KG1 (cell line): ENCODE measurements around the gene SDK1.
"Not testable (repeated sequence)": the region's sequence is repeated elsewhere in the genome, so short reads cannot be mapped to it uniquely, and the experiment has no call there.

Source experiments
- DNase-seq: peaks from one replicate; lab custom pipeline; 2025; lab: John Stamatoyannopoulos, UW

The SDK1 gene

GRCh38 chr7:3955751-3956696 lies 655.0 kb downstream of the SDK1 start:
- no peak for DNase-seq

- DNase-seq = no peak
Observed at GRCh38 chr7:3956949-3957348, 655.9 kb downstream of the SDK1 start.

GRCh38 chr7:3957472-3958108 lies 656.5 kb downstream of the SDK1 start:
- no peak for DNase-seq

GRCh38 chr7:3958109-3958483 lies 657.0 kb downstream of the SDK1 start:
- no peak for DNase-seq

- DNase-seq = no peak
Observed at GRCh38 chr7:3959364-3959763, 658.3 kb downstream of the SDK1 start.

GRCh38 chr7:3960050-3960763 lies 659.2 kb downstream of the SDK1 start:
- no peak for DNase-seq

GRCh38 chr7:3960942-3961341 lies 659.9 kb downstream of the SDK1 start:
- no peak for DNase-seq

- DNase-seq = no peak
Observed at GRCh38 chr7:3961857-3962503, 660.9 kb downstream of the SDK1 start.

GRCh38 chr7:3963768-3964167 lies 662.7 kb downstream of the SDK1 start:
- not testable (repeated sequence) for DNase-seq

GRCh38 chr7:3964980-3965606 lies 664.0 kb downstream of the SDK1 start:
- no peak for DNase-seq

- DNase-seq = no peak
Observed at GRCh38 chr7:3965794-3966395, 664.8 kb downstream of the SDK1 start.

GRCh38 chr7:3968234-3968633 lies 667.2 kb downstream of the SDK1 start:
- DNase-seq = no peak

- no peak for DNase-seq
Observed at GRCh38 chr7:3969286-3969685, 668.2 kb downstream of the SDK1 start.

- no peak for DNase-seq
Observed at GRCh38 chr7:3971323-3971722, 670.3 kb downstream of the SDK1 start.

- no peak for DNase-seq
Observed at GRCh38 chr7:3973264-3973663, 672.2 kb downstream of the SDK1 start.

GRCh38 chr7:3974329-3974728 lies 673.3 kb downstream of the SDK1 start:
- DNase-seq = no peak

- DNase-seq = no peak
Observed at GRCh38 chr7:3975371-3975770, 674.3 kb downstream of the SDK1 start.

GRCh38 chr7:3977391-3977790 lies 676.3 kb downstream of the SDK1 start:
- no peak for DNase-seq

- DNase-seq = no peak
Observed at GRCh38 chr7:3978839-3979238, 677.8 kb downstream of the SDK1 start.

- DNase-seq = no peak
Observed at GRCh38 chr7:3979611-3980299, 678.7 kb downstream of the SDK1 start.

GRCh38 chr7:3980300-3980643 lies 679.2 kb downstream of the SDK1 start:
- no peak for DNase-seq
